Endothelial cell (in vitro differentiated cells): Measurements from ENCODE around the gene CAMTA1. TPM values are rescaled to one million over a fixed set of nuclear protein-coding genes. Genes with fewer than 3 reads are reported as not detected.

Experiments
- DNase-seq: peaks from one replicate; pipeline ENCODE4 v3.0.0; 2021; ENCODE audit warnings: low spot score
- H3K27ac Mint-ChIP-seq: one replicate; pipeline ENCODE4 v1.8.0; 2021; ENCODE audit warnings: mixed read lengths, inconsistent platforms; ENCODE audit not compliant: unreplicated experiment
- H3K27me3 Mint-ChIP-seq: one replicate; pipeline ENCODE4 v1.8.0; 2021; ENCODE audit warnings: mild to moderate bottlenecking, moderate library complexity, mixed read lengths, inconsistent platforms; ENCODE audit not compliant: unreplicated experiment
- H3K36me3 Mint-ChIP-seq: one replicate; pipeline ENCODE4 v1.8.0; 2021; ENCODE audit warnings: mild to moderate bottlenecking, low read depth, mixed read lengths, inconsistent platforms; ENCODE audit not compliant: unreplicated experiment
- H3K4me1 Mint-ChIP-seq: one replicate; pipeline ENCODE4 v1.8.0; 2021; ENCODE audit warnings: mild to moderate bottlenecking, mixed read lengths, inconsistent platforms; ENCODE audit not compliant: unreplicated experiment
- H3K4me3 Mint-ChIP-seq: one replicate; pipeline ENCODE4 v1.8.0; 2021; ENCODE audit warnings: mild to moderate bottlenecking, mixed read lengths, inconsistent platforms; ENCODE audit not compliant: unreplicated experiment
- H3K9me3 Mint-ChIP-seq: one replicate; pipeline ENCODE4 v1.8.0; 2021; ENCODE audit warnings: mixed read lengths, inconsistent platforms; ENCODE audit not compliant: unreplicated experiment
- CTCF ChIP-seq: fragments of 200-600 bp; sonication (generic); IDR thresholded peaks from one replicate; pipeline ENCODE4 v1.5.0; 2021; ENCODE audit warnings: antibody characterized with exemption; ENCODE audit not compliant: unreplicated experiment
- total RNA-seq: library from RNA; stranded (reverse); fragmentation: NEBNext Ultra II Directional; extraction: Animal tissue kit (Norgen Biotek cat#: 25700); gene quantifications from one replicate; pipeline ENCODE4 v1.2.1, GENCODE V29; 2021; ENCODE audit not compliant: unreplicated experiment

Gene CAMTA1
- total RNA-seq, 1 donor from 2014 or later = 87.3 TPM

GRCh38 chr1:7727809-7728471 lies 942.7 kb downstream of the CAMTA1 start:
- no peak overlapping the region for H3K27ac Mint-ChIP-seq
- no peak for TF ChIP-seq CTCF
- DNase-seq = no peak

GRCh38 chr1:7729761-7730160 lies 944.5 kb downstream of the CAMTA1 start:
- no peaks in the 10 kb centered on the region for H3K27me3 Mint-ChIP-seq
- no peaks in the 10 kb centered on the region for H3K4me1 Mint-ChIP-seq
- no peaks in the 10 kb centered on the region for H3K9me3 Mint-ChIP-seq
- H3K4me3 Mint-ChIP-seq = no peak overlapping the region
- H3K27ac Mint-ChIP-seq = no peak overlapping the region
- no peaks in the 10 kb centered on the region for H3K36me3 Mint-ChIP-seq
- DNase-seq = no peak
- no peak for TF ChIP-seq CTCF

More at GRCh38 chr1:7727809-7728471, 942.7 kb downstream of the CAMTA1 start:
- Mint-ChIP-seq H3K4me1 (peaks cover 2% of the 10 kb centered on the region), H3K9me3 (no peaks in the 10 kb centered on the region), H3K4me3 (no peak overlapping the region), H3K36me3 (no peaks in the 10 kb centered on the region), H3K27me3 (no peaks in the 10 kb centered on the region)

GRCh38 chr1:7732331-7732730 lies 947.1 kb downstream of the CAMTA1 start:
- TF ChIP-seq CTCF = no peak
- DNase-seq = no peak
- no peak overlapping the region for H3K4me3 Mint-ChIP-seq
- no peaks in the 10 kb centered on the region for H3K36me3 Mint-ChIP-seq
- H3K9me3 Mint-ChIP-seq = no peaks in the 10 kb centered on the region
- H3K27me3 Mint-ChIP-seq = no peaks in the 10 kb centered on the region
- H3K4me1 Mint-ChIP-seq = no peaks in the 10 kb centered on the region
- H3K27ac Mint-ChIP-seq = no peak overlapping the region

- H3K4me1 Mint-ChIP-seq = no peaks in the 10 kb centered on the region
- no peak overlapping the region for H3K27ac Mint-ChIP-seq
- no peak for DNase-seq
- no peak for TF ChIP-seq CTCF
- no peaks in the 10 kb centered on the region for H3K27me3 Mint-ChIP-seq
- no peaks in the 10 kb centered on the region for H3K9me3 Mint-ChIP-seq
- peaks cover 6% of the 10 kb centered on the region for H3K36me3 Mint-ChIP-seq
- H3K4me3 Mint-ChIP-seq = no peak overlapping the region
Measured at GRCh38 chr1:7733276-7733675, 948.0 kb downstream of the CAMTA1 start.

- H3K27ac Mint-ChIP-seq = no peak overlapping the region
- H3K4me1 Mint-ChIP-seq = no peaks in the 10 kb centered on the region
- peaks cover 17% of the 10 kb centered on the region for H3K36me3 Mint-ChIP-seq
- TF ChIP-seq CTCF = no peak
- H3K4me3 Mint-ChIP-seq = no peak overlapping the region
- no peak for DNase-seq
- H3K27me3 Mint-ChIP-seq = no peaks in the 10 kb centered on the region
- H3K9me3 Mint-ChIP-seq = no peaks in the 10 kb centered on the region
Measured at GRCh38 chr1:7738044-7738443, 952.8 kb downstream of the CAMTA1 start.
